Tibial artery (tissue), 4 donors: ENCODE data around the gene RANBP6.

Experiments used
- DNase-seq, 2 donors: peaks; one replicate each; pipeline ENCODE4 v3.0.0-alpha.2; 2019
- H3K27ac ChIP-seq, 2 donors: fragments of 200-600 bp; sonication (generic) in 1 of 2; 1 replicate in 1 of 2; 2 replicates in 1 of 2; pipeline ENCODE4 v1.5.1; 2018 to 2019; ENCODE audit warnings: mild to moderate bottlenecking in 1 of 2
- H3K27me3 ChIP-seq, 2 donors: fragments of 200-600 bp; sonication (generic) in 1 of 2; one replicate each; pipeline versions ENCODE4 v1.5.1 to v1.6.0; 2016 to 2019
- H3K36me3 ChIP-seq, 3 donors: fragments of 200-600 bp; sonication (generic) in 2 of 3; one replicate each; pipeline ENCODE4 v1.5.1; 2016 to 2019; ENCODE audit warnings: mild to moderate bottlenecking in 2 of 3
- H3K4me1 ChIP-seq, 4 donors: fragments of 200-600 bp; sonication (generic) in 2 of 4; 1 replicate in 3 of 4; 2 replicates in 1 of 4; pipeline ENCODE4 v1.5.1; 2016 to 2019
- H3K4me3 ChIP-seq, 2 donors: fragments of 200-600 bp; sonication (generic) in 1 of 2; 1 replicate in 1 of 2; 2 replicates in 1 of 2; pipeline ENCODE4 v1.5.1; 2018 to 2019; ENCODE audit warnings: mild to moderate bottlenecking in 2 of 2
- H3K9me3 ChIP-seq, 3 donors: fragments of 200-600 bp; sonication (generic) in 1 of 3; one replicate each; pipeline ENCODE4 v1.5.1; 2016 to 2019
- CTCF ChIP-seq, 2 experiments: fragments of 200-600 bp in 1 of 2; fragments of 450-650 bp in 1 of 2; IDR thresholded peaks; one replicate each; pipeline ENCODE4 v1.5.1; 2017 to 2019; ENCODE audit warnings: antibody characterized with exemption in 2 of 2, mild to moderate bottlenecking in 1 of 2, moderate library complexity in 1 of 2
- intact Hi-C: fragments of 100-400 bp; cut with DNase I; formaldehyde crosslinking; loops from one replicate; pipeline ENCODE4 v1.15.0; 2023; ENCODE audit warnings: low total_unique reads

The RANBP6 gene

GRCh38 chr9:6052293-6052919 lies 37.0 kb upstream of the RANBP6 start:
- no peak for DNase-seq
- Histone ChIP-seq H3K27ac (no peak overlapping the region), H3K4me1 (no peaks in the 10 kb centered on the region), H3K27me3 (peaks cover 0 to 9% of the 10 kb centered on the region in 2 donors), H3K9me3 (no peaks in the 10 kb centered on the region), H3K36me3 (no peaks in the 10 kb centered on the region), H3K4me3 (no peak overlapping the region)
- no peak for TF ChIP-seq CTCF (IDR thresholded peaks at IDR 0.05)
- intact Hi-C loops: loop anchor here (2.0 to 10.0 kb wide), 2 partner anchors 166 to 252 kb away; no protein-coding TSS in a partner anchor

- Histone ChIP-seq H3K4me3 (no peak overlapping the region), H3K27ac (no peak overlapping the region), H3K9me3 (no peaks in the 10 kb centered on the region), H3K36me3 (no peaks in the 10 kb centered on the region), H3K4me1 (no peaks in the 10 kb centered on the region), H3K27me3 (peaks cover 0 to 9% of the 10 kb centered on the region in 2 donors)
- no peak for TF ChIP-seq CTCF (IDR thresholded peaks at IDR 0.05)
- intact Hi-C loops: loop anchor here (10.0 kb wide), 1 partner anchor 253 kb away; no protein-coding TSS in a partner anchor
- DNase-seq: no peak
Observed at GRCh38 chr9:6051511-6051950, 36.1 kb upstream of the RANBP6 start.

- peaks cover 0 to 15% of the 10 kb centered on the region in 2 donors for H3K27me3 ChIP-seq
- H3K4me1 ChIP-seq: no peaks in the 10 kb centered on the region
- H3K27ac ChIP-seq: no peak overlapping the region
- H3K4me3 ChIP-seq: no peak overlapping the region
- no peak for TF ChIP-seq CTCF (IDR thresholded peaks at IDR 0.05)
- H3K36me3 ChIP-seq: no peaks in the 10 kb centered on the region
- intact Hi-C loops: loop anchor here (10.0 kb wide), 1 partner anchor 255 kb away; no protein-coding TSS in a partner anchor
- no peaks in the 10 kb centered on the region for H3K9me3 ChIP-seq
- no peak for DNase-seq
Observed at GRCh38 chr9:6049798-6050197, 34.4 kb upstream of the RANBP6 start.

- Histone ChIP-seq H3K36me3 (no peaks in the 10 kb centered on the region), H3K9me3 (no peaks in the 10 kb centered on the region), H3K4me1 (no peaks in the 10 kb centered on the region), H3K4me3 (no peak overlapping the region), H3K27ac (no peak overlapping the region), H3K27me3 (peaks cover 0 to 15% of the 10 kb centered on the region in 2 donors)
- no peak for DNase-seq
- intact Hi-C loops: no loop called here
- TF ChIP-seq CTCF (IDR thresholded peaks at IDR 0.05): no peak
Observed at GRCh38 chr9:6048039-6048438, 32.6 kb upstream of the RANBP6 start.

GRCh38 chr9:6047020-6047419 lies 31.6 kb upstream of the RANBP6 start:
- no peaks in the 10 kb centered on the region for H3K36me3 ChIP-seq
- TF ChIP-seq CTCF (IDR thresholded peaks at IDR 0.05): no peak
- peaks cover 0 to 15% of the 10 kb centered on the region in 2 donors for H3K27me3 ChIP-seq
- H3K27ac ChIP-seq: no peak overlapping the region
- no peak overlapping the region for H3K4me3 ChIP-seq
- intact Hi-C loops: no loop called here
- no peak for DNase-seq
- H3K4me1 ChIP-seq: no peaks in the 10 kb centered on the region
- no peaks in the 10 kb centered on the region for H3K9me3 ChIP-seq
